H1 (cell line): ENCODE measurements around the gene MAPK11. TPM values are rescaled to one million over a fixed set of nuclear protein-coding genes. Genes with fewer than 3 reads are reported as not detected.

ENCODE experiments used
- CBX8 ChIP-seq: fragments of 300-800, 300-1000 bp; sonication (generic); IDR thresholded peaks from 2 replicates; pipeline ENCODE4 v1.7.1; 2016; ENCODE audit warnings: low read depth, low read length, borderline replicate concordance
- POLR2A ChIP-seq, 2 experiments: IDR thresholded peaks; 1 replicate in 1 of 2; 2 replicates in 1 of 2; pipeline ENCODE4 v1.6.1; 2011; ENCODE audit warnings: low read depth in 2 of 2, low read length in 2 of 2, mild to moderate bottlenecking in 2 of 2; ENCODE audit errors: control extremely low read depth in 1 of 2
- RXRA ChIP-seq: IDR thresholded peaks from 2 replicates; pipeline ENCODE4 v1.6.1; 2011; ENCODE audit warnings: low read depth, mild to moderate bottlenecking, low read length, moderate library complexity; ENCODE audit not compliant: insufficient read depth
- TBP ChIP-seq: IDR thresholded peaks from 2 replicates; pipeline ENCODE4 v1.6.1; 2011; ENCODE audit warnings: low read depth, low read length, improper control_type of control experiment
- TEAD4 ChIP-seq: IDR thresholded peaks from 2 replicates; pipeline ENCODE4 v1.6.1; 2012; ENCODE audit warnings: low read depth, low read length, inconsistent platforms, mixed read lengths
- polyA plus RNA-seq, 7 experiments: library from polyadenylated mRNA; depleted of rRNA in 3 of 7; stranded (reverse) in 5 of 7; unstranded in 2 of 7; fragments of >200 nt in 5 of 7; fragments of 200-250 nt in 2 of 7; gene quantifications; 1 replicate in 5 of 7; 2 replicates in 1 of 7; 4 replicates in 1 of 7; pipeline versions ENCODE4 v1.2.1 to v1.2.3, GENCODE V29; 2011 to 2013; ENCODE audit warnings: missing spikeins in 2 of 7, mixed read lengths in 2 of 7
- total RNA-seq: library from RNA; stranded (reverse); fragmentation: NEBNext Ultra II Directional; extraction: Animal tissue kit (Norgen Biotek cat#: 25700); gene quantifications from 2 replicates; pipeline ENCODE4 v1.2.1, GENCODE V29; 2021

MAPK11 gene
- total and polyA plus RNA-seq, 2 of the 8 experiments (the other 6 are each of a cell fraction or from before 2014, with no cell fraction given) = 0.70 to 1.5 TPM

- no peak for TF ChIP-seq POLR2A (IDR thresholded peaks at IDR 0.05; ENCODE audit: control extremely low read depth in 1 of 2, low read depth in 2 of 2, low read length in 2 of 2)
- no peak for TF ChIP-seq TEAD4
- no peak for TF ChIP-seq CBX8
- no peak for TF ChIP-seq TBP
- no peak for TF ChIP-seq RXRA
- TF ChIP-seq, all 59 proteins: peak for 0
Measured at GRCh38 chr22:50302564-50302963, 32.4 kb upstream of the MAPK11 start (continued).
